PC-9 (cell line): ENCODE data around the gene BTG4. TPM values are rescaled to one million over a fixed set of nuclear protein-coding genes. Genes with fewer than 3 reads are reported as not detected.

Experiments used
- BruUV-seq: library from RNA; stranded (reverse); fragments of 400-500 nt; replicated peaks from 2 replicates; lab custom pipeline; 2021; lab: Mats Ljungman, UMichigan
- CTCF ChIA-PET: fragments of 300-600 bp; sonication (Branson Sonifier 250); formaldehyde crosslinking; loops from one replicate; lab custom pipeline; 2022; ENCODE audit warnings: antibody characterized with exemption; lab: Charles Lee
- POLR2A ChIA-PET: fragments of 300-600 bp; sonication (Branson Sonifier 250); formaldehyde crosslinking; loops from one replicate; lab custom pipeline; 2022; ENCODE audit warnings: antibody characterized with exemption; ENCODE audit not compliant: unreplicated experiment; lab: Charles Lee
- DNase-seq, 2 experiments: peaks; one replicate each; pipeline versions ENCODE4 v3.0.0 to v3.0.0-alpha.2; 2015 to 2022; ENCODE audit warnings: mixed read lengths in 1 of 2
- H2AFZ ChIP-seq: fragments of 200-600 bp; sonication (generic); 2 replicates; pipeline ENCODE4 v1.8.1; 2017; ENCODE audit warnings: antibody characterized with exemption
- H3F3A ChIP-seq: fragments of 200-600 bp; sonication (generic); 2 replicates; pipeline ENCODE4 v1.8.1; 2017; ENCODE audit warnings: antibody characterized with exemption, mild to moderate bottlenecking, low read depth; ENCODE audit not compliant: insufficient read depth
- H3K27ac ChIP-seq: fragments of 200-600 bp; sonication (generic); 2 replicates; pipeline ENCODE4 v1.6.1; 2016; ENCODE audit warnings: mixed run types
- H3K27me3 ChIP-seq: fragments of 200-600 bp; sonication (generic); 2 replicates; pipeline ENCODE4 v1.6.1; 2016; ENCODE audit warnings: low read depth, mixed run types; ENCODE audit not compliant: insufficient read depth
- H3K36me3 ChIP-seq: fragments of 200-600 bp; sonication (generic); 2 replicates; pipeline ENCODE4 v1.6.1; 2016; ENCODE audit warnings: low read depth, mixed run types
- H3K4me1 ChIP-seq: fragments of 200-600 bp; sonication (generic); replicated peaks from 2 replicates; pipeline ENCODE4 v1.6.1; 2016; ENCODE audit warnings: mixed run types; ENCODE audit not compliant: insufficient read depth
- H3K4me2 ChIP-seq: fragments of 200-600 bp; sonication (generic); 2 replicates; pipeline ENCODE4 v1.6.1; 2017; ENCODE audit warnings: mixed run types
- H3K4me3 ChIP-seq: fragments of 200-600 bp; sonication (generic); 2 replicates; pipeline ENCODE4 v1.6.1; 2016; ENCODE audit warnings: mixed run types
- H3K79me2 ChIP-seq: fragments of 200-600 bp; sonication (generic); 2 replicates; pipeline ENCODE4 v1.6.1; 2017; ENCODE audit warnings: low read depth, mixed run types
- H3K9me2 ChIP-seq: fragments of 200-600 bp; sonication (generic); 2 replicates; pipeline ENCODE4 v1.8.1; 2017; ENCODE audit warnings: mild to moderate bottlenecking; ENCODE audit not compliant: insufficient read depth
- H3K9me3 ChIP-seq: fragments of 200-600 bp; sonication (generic); 2 replicates; pipeline ENCODE4 v1.8.1; 2016; ENCODE audit warnings: low read depth; ENCODE audit not compliant: insufficient read depth
- H4K20me1 ChIP-seq: fragments of 200-600 bp; sonication (generic); 2 replicates; pipeline ENCODE4 v1.8.1; 2017; ENCODE audit not compliant: insufficient read depth
- EZH2 ChIP-seq: fragments of 200-600 bp; sonication (generic); IDR thresholded peaks from 2 replicates; pipeline ENCODE4 v1.8.0; 2017; ENCODE audit warnings: antibody characterized with exemption, low read depth
- intact Hi-C: fragments of 100-400 bp; cut with micrococcal nuclease; formaldehyde crosslinking; loops from one replicate; pipeline ENCODE4 v1.10.0; 2022; ENCODE audit not compliant: unreplicated experiment
- total RNA-seq: library from RNA; stranded (reverse); gene quantifications from 2 replicates; pipeline ENCODE4 v1.2.3, GENCODE V29; 2021
- TF ChIP-seq, protein P1 (sequence below): fragments of 200-600 bp; sonication (generic); conservative IDR thresholded peaks from 2 replicates; pipeline ENCODE4 v1.6.1; 2017; ENCODE audit warnings: mixed run types, antibody characterized with exemption, mild to moderate bottlenecking, moderate library complexity

The BTG4 gene
- total RNA-seq, 1 experiment from 2014 or later = not detected

DNA sequence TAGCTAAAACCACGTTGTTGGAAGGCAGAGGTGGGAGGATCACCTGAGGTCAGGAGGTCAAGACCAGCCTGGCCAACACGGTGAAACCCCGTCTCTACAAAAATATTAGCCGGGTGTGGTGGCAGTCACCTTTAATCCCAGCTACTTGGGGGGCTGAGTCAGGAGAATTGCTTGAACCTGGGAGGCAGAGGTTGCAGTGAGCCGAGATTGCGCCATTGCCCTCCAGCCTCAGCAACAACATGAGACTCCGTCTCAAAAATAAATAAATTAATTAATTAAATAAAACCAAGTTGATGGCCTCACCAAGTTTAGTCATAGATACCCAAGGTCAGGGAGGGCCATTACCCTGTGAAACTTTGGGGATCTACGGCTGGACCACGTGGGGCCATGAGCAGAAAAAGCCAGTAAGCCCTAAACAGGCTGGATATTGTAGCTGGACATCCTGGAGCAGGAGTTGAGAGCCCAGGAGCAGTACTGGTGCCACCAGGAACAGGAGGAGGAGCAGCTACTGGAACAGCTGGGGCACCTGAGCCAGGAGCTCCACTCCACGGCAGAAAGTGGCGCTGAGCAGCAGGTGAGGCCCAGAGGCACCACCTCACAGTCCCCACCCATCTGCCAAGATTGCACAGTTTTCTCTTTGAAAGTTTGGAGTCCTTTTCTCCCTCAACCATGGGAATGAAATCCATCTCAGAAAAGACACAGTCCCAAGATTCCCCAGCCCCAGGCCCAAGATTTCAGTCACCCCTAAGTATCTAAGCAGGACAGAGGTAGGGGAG, 50.5 kb downstream of the BTG4 start:
- intact Hi-C loops = no loop called here
- CTCF ChIA-PET = no interaction called here
- DNase-seq = no peak
- POLR2A ChIA-PET = no interaction called here
- Histone ChIP-seq H3K36me3 (no peaks in the 10 kb centered on the region), H3K4me1 (0 out of 2 replicates have a peak, but pooled peaks cover 5% of the 10 kb centered on the region), H2AFZ (no peak overlapping the region), H3K9me2 (no peaks in the 10 kb centered on the region), H3K4me3 (no peak overlapping the region), H3F3A (no peaks in the 10 kb centered on the region), H3K79me2 (no peaks in the 10 kb centered on the region), H3K27ac (no peak overlapping the region), H3K4me2 (no peak overlapping the region), H4K20me1 (no peaks in the 10 kb centered on the region), H3K9me3 (0 out of 2 replicates have a peak, but pooled peaks cover 4% of the 10 kb centered on the region), H3K27me3 (no peaks in the 10 kb centered on the region)
- no peak for TF ChIP-seq EZH2
- TF ChIP-seq, protein P1, sequence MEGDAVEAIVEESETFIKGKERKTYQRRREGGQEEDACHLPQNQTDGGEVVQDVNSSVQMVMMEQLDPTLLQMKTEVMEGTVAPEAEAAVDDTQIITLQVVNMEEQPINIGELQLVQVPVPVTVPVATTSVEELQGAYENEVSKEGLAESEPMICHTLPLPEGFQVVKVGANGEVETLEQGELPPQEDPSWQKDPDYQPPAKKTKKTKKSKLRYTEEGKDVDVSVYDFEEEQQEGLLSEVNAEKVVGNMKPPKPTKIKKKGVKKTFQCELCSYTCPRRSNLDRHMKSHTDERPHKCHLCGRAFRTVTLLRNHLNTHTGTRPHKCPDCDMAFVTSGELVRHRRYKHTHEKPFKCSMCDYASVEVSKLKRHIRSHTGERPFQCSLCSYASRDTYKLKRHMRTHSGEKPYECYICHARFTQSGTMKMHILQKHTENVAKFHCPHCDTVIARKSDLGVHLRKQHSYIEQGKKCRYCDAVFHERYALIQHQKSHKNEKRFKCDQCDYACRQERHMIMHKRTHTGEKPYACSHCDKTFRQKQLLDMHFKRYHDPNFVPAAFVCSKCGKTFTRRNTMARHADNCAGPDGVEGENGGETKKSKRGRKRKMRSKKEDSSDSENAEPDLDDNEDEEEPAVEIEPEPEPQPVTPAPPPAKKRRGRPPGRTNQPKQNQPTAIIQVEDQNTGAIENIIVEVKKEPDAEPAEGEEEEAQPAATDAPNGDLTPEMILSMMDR = no peak
- no TSS peak for BruUV-seq

DNA sequence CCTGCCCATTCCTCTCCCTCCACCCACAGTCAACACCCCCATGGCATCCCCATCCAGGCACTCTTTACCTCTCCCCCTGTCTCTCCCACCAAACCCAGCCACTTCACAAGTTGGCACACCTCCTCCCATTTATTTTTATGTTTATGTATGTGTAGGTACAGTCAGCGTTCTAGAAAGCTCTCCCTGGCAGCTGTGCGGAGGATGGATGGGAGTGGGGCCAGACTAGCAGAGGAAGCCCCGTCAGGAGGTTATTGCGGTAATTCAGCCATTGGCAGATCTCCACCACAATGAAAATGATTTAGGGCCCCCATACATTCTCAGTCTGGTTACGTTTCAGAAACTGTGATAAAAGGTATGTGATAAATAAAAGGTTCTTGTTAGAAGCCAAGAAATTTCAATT, 51.3 kb downstream of the BTG4 start:
- CTCF ChIA-PET = no interaction called here
- H3K4me2 ChIP-seq = no peak overlapping the region
- no peak overlapping the region for H2AFZ ChIP-seq
- H3K79me2 ChIP-seq = no peaks in the 10 kb centered on the region
- no peaks in the 10 kb centered on the region for H3K27me3 ChIP-seq
- H3K4me1 ChIP-seq = 0 out of 2 replicates have a peak, but pooled peaks cover 5% of the 10 kb centered on the region
- H3K27ac ChIP-seq = no peak overlapping the region
- H3K9me2 ChIP-seq = no peaks in the 10 kb centered on the region
- no peaks in the 10 kb centered on the region for H4K20me1 ChIP-seq
- POLR2A ChIA-PET = no interaction called here
- no peak overlapping the region for H3K4me3 ChIP-seq
- no peaks in the 10 kb centered on the region for H3K36me3 ChIP-seq
- 0 out of 2 replicates have a peak, but pooled peaks cover 3% of the 10 kb centered on the region for H3K9me3 ChIP-seq
- H3F3A ChIP-seq = no peaks in the 10 kb centered on the region
- intact Hi-C loops = no loop called here
- DNase-seq = no peak
- TF ChIP-seq EZH2 = no peak
- TF ChIP-seq, protein P1 = no peak
- no TSS peak for BruUV-seq

DNA sequence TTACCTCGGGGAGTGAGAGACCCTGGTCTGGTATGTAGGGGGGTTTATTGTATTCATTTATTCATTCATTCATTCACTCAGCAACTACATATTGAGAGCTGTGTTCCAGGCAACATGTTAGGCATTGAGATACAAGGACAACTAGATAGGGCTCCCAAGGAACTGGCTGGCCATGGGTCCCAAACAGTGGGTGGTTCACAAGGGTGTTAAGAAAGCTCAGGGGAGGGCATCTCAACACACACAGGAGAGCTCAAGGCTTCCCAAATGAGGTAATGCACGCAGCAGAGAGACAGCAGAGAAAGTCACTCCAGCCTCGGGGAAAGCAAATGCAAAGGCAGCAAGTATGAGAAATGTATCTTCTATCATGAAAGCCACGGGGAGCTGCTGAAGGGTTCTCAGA, 51.8 kb downstream of the BTG4 start:
- CTCF ChIA-PET = no interaction called here
- POLR2A ChIA-PET = no interaction called here
- TF ChIP-seq, protein P1 = no peak
- no peak for TF ChIP-seq EZH2

More for the DNA sequence above, 51.8 kb downstream of the BTG4 start:
- intact Hi-C loops = no loop called here
- Histone ChIP-seq H4K20me1 (no peaks in the 10 kb centered on the region), H3K79me2 (no peaks in the 10 kb centered on the region), H3K36me3 (no peaks in the 10 kb centered on the region), H3K9me3 (no peaks in the 10 kb centered on the region), H3K9me2 (no peaks in the 10 kb centered on the region), H3F3A (no peaks in the 10 kb centered on the region), H3K4me1 (0 out of 2 replicates have a peak, but pooled peaks cover 4% of the 10 kb centered on the region), H3K27me3 (no peaks in the 10 kb centered on the region), H2AFZ (no peak overlapping the region), H3K4me2 (no peak overlapping the region), H3K4me3 (no peak overlapping the region), H3K27ac (no peak overlapping the region)
- no TSS peak for BruUV-seq
- DNase-seq = no peak
